PC-9 (cell line): ENCODE data around the gene ELAPOR1. TPM values are rescaled to one million over a fixed set of nuclear protein-coding genes. Genes with fewer than 3 reads are reported as not detected.

Experiments used
- BruUV-seq: library from RNA; stranded (reverse); fragments of 400-500 nt; replicated peaks from 2 replicates; lab custom pipeline; 2021; lab: Mats Ljungman, UMichigan
- CTCF ChIA-PET: fragments of 300-600 bp; sonication (Branson Sonifier 250); formaldehyde crosslinking; loops from one replicate; lab custom pipeline; 2022; ENCODE audit warnings: antibody characterized with exemption; lab: Charles Lee
- POLR2A ChIA-PET: fragments of 300-600 bp; sonication (Branson Sonifier 250); formaldehyde crosslinking; loops from one replicate; lab custom pipeline; 2022; ENCODE audit warnings: antibody characterized with exemption; ENCODE audit not compliant: unreplicated experiment; lab: Charles Lee
- DNase-seq, 2 experiments: peaks; one replicate each; pipeline versions ENCODE4 v3.0.0 to v3.0.0-alpha.2; 2015 to 2022; ENCODE audit warnings: mixed read lengths in 1 of 2
- H2AFZ ChIP-seq: fragments of 200-600 bp; sonication (generic); 2 replicates; pipeline ENCODE4 v1.8.1; 2017; ENCODE audit warnings: antibody characterized with exemption
- H3F3A ChIP-seq: fragments of 200-600 bp; sonication (generic); 2 replicates; pipeline ENCODE4 v1.8.1; 2017; ENCODE audit warnings: antibody characterized with exemption, mild to moderate bottlenecking, low read depth; ENCODE audit not compliant: insufficient read depth
- H3K27ac ChIP-seq: fragments of 200-600 bp; sonication (generic); 2 replicates; pipeline ENCODE4 v1.6.1; 2016; ENCODE audit warnings: mixed run types
- H3K27me3 ChIP-seq: fragments of 200-600 bp; sonication (generic); 2 replicates; pipeline ENCODE4 v1.6.1; 2016; ENCODE audit warnings: low read depth, mixed run types; ENCODE audit not compliant: insufficient read depth
- H3K36me3 ChIP-seq: fragments of 200-600 bp; sonication (generic); 2 replicates; pipeline ENCODE4 v1.6.1; 2016; ENCODE audit warnings: low read depth, mixed run types
- H3K4me1 ChIP-seq: fragments of 200-600 bp; sonication (generic); replicated peaks from 2 replicates; pipeline ENCODE4 v1.6.1; 2016; ENCODE audit warnings: mixed run types; ENCODE audit not compliant: insufficient read depth
- H3K4me2 ChIP-seq: fragments of 200-600 bp; sonication (generic); 2 replicates; pipeline ENCODE4 v1.6.1; 2017; ENCODE audit warnings: mixed run types
- H3K4me3 ChIP-seq: fragments of 200-600 bp; sonication (generic); 2 replicates; pipeline ENCODE4 v1.6.1; 2016; ENCODE audit warnings: mixed run types
- H3K79me2 ChIP-seq: fragments of 200-600 bp; sonication (generic); 2 replicates; pipeline ENCODE4 v1.6.1; 2017; ENCODE audit warnings: low read depth, mixed run types
- H3K9me2 ChIP-seq: fragments of 200-600 bp; sonication (generic); 2 replicates; pipeline ENCODE4 v1.8.1; 2017; ENCODE audit warnings: mild to moderate bottlenecking; ENCODE audit not compliant: insufficient read depth
- H3K9me3 ChIP-seq: fragments of 200-600 bp; sonication (generic); 2 replicates; pipeline ENCODE4 v1.8.1; 2016; ENCODE audit warnings: low read depth; ENCODE audit not compliant: insufficient read depth
- H4K20me1 ChIP-seq: fragments of 200-600 bp; sonication (generic); 2 replicates; pipeline ENCODE4 v1.8.1; 2017; ENCODE audit not compliant: insufficient read depth
- CTCF ChIP-seq: fragments of 200-600 bp; sonication (generic); conservative IDR thresholded peaks from 2 replicates; pipeline ENCODE4 v1.6.1; 2017; ENCODE audit warnings: mixed run types, antibody characterized with exemption, mild to moderate bottlenecking, moderate library complexity
- EZH2 ChIP-seq: fragments of 200-600 bp; sonication (generic); IDR thresholded peaks from 2 replicates; pipeline ENCODE4 v1.8.0; 2017; ENCODE audit warnings: antibody characterized with exemption, low read depth
- intact Hi-C: fragments of 100-400 bp; cut with micrococcal nuclease; formaldehyde crosslinking; loops from one replicate; pipeline ENCODE4 v1.10.0; 2022; ENCODE audit not compliant: unreplicated experiment
- total RNA-seq: library from RNA; stranded (reverse); gene quantifications from 2 replicates; pipeline ENCODE4 v1.2.3, GENCODE V29; 2021

ELAPOR1 gene
- total RNA-seq, 1 experiment from 2014 or later, result 2.0 TPM

GRCh38 chr1:109163551-109163950 lies 49.6 kb downstream of the ELAPOR1 start:
- Histone ChIP-seq H3K9me2 (no peaks in the 10 kb centered on the region), H3K27ac (no peak overlapping the region), H3K4me2 (no peak overlapping the region), H2AFZ (no peak overlapping the region), H3K79me2 (no peaks in the 10 kb centered on the region), H3K4me1 (peaks cover 19% of the 10 kb centered on the region), H3K36me3 (no peaks in the 10 kb centered on the region), H3F3A (peaks cover 16% of the 10 kb centered on the region), H3K27me3 (no peaks in the 10 kb centered on the region; the same call in 1 of the 2 replicates), H4K20me1 (no peaks in the 10 kb centered on the region), H3K9me3 (no peaks in the 10 kb centered on the region), H3K4me3 (no peak overlapping the region)
- POLR2A ChIA-PET, result interaction anchor here (0.6 kb wide), 1 partner anchor 122 kb away, joined by 3 read pairs; the partner anchor contains the start of gene WDR47
- no TSS peak for BruUV-seq
- intact Hi-C loops, result no loop called here
- TF ChIP-seq EZH2 (no peak), CTCF (no peak)
- CTCF ChIA-PET, result no interaction called here
- no peak for DNase-seq

Other genes starting within 250 kb of the ELAPOR1 start
- gene GPSM2, start 237.1 kb upstream of the ELAPOR1 start, total RNA-seq, result 51.5 and 51.7 TPM in 2 replicates
- gene CLCC1, start 150.6 kb upstream of the ELAPOR1 start, total RNA-seq, result 23.7 and 30.1 TPM in 2 replicates
- gene WDR47, start 72.0 kb upstream of the ELAPOR1 start, total RNA-seq, result 6.4 and 8.3 TPM in 2 replicates
- gene TAF13, start 38.1 kb upstream of the ELAPOR1 start, total RNA-seq, result 23.2 and 30.1 TPM in 2 replicates
- 19.2 and 23.6 TPM in 2 replicates for gene TMEM167B, start 23.4 kb upstream of the ELAPOR1 start, total RNA-seq
- 206 and 279 TPM in 2 replicates for gene SARS1, start 99.8 kb downstream of the ELAPOR1 start, total RNA-seq
- gene CELSR2, start 135.4 kb downstream of the ELAPOR1 start, total RNA-seq, result 19.0 and 19.5 TPM in 2 replicates
- 26.4 and 28.6 TPM in 2 replicates for gene PSRC1, start 169.0 kb downstream of the ELAPOR1 start, total RNA-seq
- not detected in 2 replicates for gene MYBPHL, start 192.9 kb downstream of the ELAPOR1 start, total RNA-seq